Fibroblast of pulmonary artery (primary cell): Measurements from ENCODE around the gene NCR3LG1.

Experiments used
- DNase-seq: peaks from one replicate; pipeline ENCODE4 v3.0.0-alpha.2; 2010; ENCODE audit warnings: low read depth
- H3K4me3 ChIP-seq: replicated peaks from 2 replicates; pipeline ENCODE4 v1.5.1; 2011; ENCODE audit warnings: low read depth, mild to moderate bottlenecking, control low read depth, low read length, moderate library complexity
- TF ChIP-seq, protein P1 (sequence below): IDR thresholded peaks from 2 replicates; pipeline ENCODE4 v1.5.1; 2011; ENCODE audit warnings: mild to moderate bottlenecking, control low read depth, low read length, inconsistent platforms; ENCODE audit errors: missing control alignments

NCR3LG1 gene, protein sequence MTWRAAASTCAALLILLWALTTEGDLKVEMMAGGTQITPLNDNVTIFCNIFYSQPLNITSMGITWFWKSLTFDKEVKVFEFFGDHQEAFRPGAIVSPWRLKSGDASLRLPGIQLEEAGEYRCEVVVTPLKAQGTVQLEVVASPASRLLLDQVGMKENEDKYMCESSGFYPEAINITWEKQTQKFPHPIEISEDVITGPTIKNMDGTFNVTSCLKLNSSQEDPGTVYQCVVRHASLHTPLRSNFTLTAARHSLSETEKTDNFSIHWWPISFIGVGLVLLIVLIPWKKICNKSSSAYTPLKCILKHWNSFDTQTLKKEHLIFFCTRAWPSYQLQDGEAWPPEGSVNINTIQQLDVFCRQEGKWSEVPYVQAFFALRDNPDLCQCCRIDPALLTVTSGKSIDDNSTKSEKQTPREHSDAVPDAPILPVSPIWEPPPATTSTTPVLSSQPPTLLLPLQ

DNA sequence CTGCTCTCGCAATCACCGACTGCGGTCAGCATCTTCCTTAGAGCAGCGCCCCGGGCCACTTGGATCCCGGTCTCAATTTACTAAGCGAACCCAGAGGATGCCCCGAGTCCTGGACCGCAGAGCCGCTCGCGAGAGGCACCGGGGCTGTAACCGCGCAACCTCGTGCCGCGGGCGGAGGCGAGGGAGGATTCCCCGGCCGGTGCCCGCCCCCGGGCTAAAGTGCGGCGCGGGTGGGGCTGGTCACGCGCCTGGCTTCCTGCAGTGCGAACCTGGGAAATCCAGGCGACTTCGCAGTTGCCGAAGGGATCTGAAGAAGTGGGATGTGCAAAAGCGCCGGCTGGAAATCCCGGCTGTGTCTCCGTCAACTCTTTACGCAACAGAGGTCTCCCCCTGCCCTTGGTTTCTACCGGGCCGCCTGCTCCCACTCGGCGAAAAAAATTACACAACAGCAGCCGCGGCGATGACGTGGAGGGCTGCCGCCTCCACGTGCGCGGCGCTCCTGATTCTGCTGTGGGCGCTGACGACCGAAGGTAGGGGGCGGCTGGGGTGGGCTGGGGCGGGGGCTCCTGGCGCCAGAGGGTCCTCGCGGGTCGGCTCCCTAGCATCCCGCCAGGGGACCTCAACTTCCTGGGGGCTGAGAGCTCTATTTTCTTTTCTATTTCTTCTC is at the start of gene NCR3LG1:
Gene NCR3LG1, plus strand, starts transcription at position 291 of the 667 bp plus-strand sequence. Its CDS starts 170 bp downstream, at position 461.
- peak within 1 kb of the TSS; percentile 71 for H3K4me3 ChIP-seq

DNA sequence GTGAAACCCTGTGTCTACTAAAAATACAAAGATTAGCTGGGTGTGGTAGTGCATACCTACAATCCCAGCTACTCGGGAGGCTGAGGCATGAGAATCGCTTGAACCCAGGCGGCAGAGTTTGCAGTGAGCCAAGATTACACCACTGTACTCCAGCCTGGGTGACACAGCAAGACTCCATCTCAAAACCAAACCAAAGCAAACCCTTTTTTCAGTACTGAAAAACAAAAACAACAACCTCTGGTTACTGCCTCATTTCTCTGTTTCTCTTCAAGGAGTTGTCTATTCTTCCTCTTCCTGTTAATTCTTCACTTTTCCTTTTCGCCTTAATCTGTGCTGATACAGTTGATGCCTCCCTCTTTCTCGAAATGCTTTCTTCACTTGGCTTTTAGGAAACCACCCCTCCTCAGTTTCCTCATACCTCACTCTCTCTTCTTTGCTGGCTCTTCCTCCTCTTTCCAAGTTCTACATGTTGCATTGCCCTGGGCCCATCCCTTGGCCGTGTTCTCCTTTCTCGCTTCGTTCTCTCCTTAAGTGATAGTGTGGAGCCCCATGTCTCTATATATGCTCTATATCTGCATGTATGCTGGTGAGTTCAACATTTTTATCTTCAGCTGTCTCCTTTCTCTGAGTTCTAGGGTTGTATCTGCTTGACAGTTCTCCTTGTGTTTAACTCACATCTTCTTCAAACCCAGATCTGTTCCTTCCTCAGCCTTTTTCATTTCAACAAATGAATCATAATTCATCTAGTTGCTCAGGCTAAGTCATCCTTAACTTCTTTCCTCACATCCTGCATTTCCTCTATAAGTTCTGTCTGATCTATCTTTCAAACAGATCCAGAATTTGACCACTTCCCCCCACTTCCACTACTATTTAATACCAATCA is 38.0 kb upstream of the NCR3LG1 start:
- DNase-seq, result no peak
- TF ChIP-seq, protein P1, sequence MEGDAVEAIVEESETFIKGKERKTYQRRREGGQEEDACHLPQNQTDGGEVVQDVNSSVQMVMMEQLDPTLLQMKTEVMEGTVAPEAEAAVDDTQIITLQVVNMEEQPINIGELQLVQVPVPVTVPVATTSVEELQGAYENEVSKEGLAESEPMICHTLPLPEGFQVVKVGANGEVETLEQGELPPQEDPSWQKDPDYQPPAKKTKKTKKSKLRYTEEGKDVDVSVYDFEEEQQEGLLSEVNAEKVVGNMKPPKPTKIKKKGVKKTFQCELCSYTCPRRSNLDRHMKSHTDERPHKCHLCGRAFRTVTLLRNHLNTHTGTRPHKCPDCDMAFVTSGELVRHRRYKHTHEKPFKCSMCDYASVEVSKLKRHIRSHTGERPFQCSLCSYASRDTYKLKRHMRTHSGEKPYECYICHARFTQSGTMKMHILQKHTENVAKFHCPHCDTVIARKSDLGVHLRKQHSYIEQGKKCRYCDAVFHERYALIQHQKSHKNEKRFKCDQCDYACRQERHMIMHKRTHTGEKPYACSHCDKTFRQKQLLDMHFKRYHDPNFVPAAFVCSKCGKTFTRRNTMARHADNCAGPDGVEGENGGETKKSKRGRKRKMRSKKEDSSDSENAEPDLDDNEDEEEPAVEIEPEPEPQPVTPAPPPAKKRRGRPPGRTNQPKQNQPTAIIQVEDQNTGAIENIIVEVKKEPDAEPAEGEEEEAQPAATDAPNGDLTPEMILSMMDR, result no peak
- H3K4me3 ChIP-seq, result no peak overlapping the region

More for the DNA sequence above, at the start of gene NCR3LG1:
- DNase-seq, result peak; percentile 84
- TF ChIP-seq, protein P1, result no peak

DNA sequence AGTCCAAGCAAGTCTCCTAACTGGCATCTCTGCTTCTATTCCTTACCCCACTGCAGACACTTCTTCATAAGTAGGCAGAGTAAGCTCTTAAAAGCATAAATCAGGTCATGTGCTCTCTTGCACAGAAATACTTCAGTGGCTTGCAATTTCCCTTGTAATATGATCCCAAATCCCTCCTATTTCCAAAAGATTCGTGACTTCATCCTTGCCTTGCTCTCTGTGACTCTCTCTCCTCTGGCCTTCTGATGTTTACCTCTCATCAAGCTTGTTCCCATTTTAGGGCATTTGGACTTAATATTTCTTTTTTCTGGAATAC is 37.4 kb upstream of the NCR3LG1 start:
- TF ChIP-seq, protein P1, result no peak
- peak; percentile 88 for DNase-seq

DNA sequence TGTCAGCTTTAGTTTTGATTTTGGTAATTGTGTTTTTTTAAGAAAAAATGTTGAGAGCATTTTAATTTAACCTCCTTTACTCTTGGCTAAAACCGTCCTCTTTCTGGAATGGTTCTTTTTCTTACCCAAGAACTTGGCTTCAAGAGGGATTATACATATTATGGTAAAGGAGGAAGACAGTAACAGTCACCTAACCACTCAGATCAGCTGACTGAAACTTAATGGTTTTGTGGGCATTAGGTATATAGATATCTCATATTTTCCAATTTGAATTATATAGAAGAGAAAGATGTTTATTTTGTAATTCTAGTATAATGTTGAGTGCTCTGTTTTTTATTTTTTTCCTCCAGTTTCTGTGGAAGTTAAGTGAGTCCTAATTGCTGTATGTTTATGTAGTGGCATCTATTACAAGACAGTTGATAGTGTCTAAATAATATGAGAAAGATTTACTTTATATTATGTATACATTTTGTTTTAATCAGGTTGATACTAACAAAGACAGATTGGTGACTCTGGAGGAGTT is 36.6 kb upstream of the NCR3LG1 start:
- DNase-seq, result no peak
- TF ChIP-seq, protein P1, result no peak
- no peak overlapping the region for H3K4me3 ChIP-seq

More for the DNA sequence above, 37.4 kb upstream of the NCR3LG1 start:
- H3K4me3 ChIP-seq, result no peak overlapping the region

DNA sequence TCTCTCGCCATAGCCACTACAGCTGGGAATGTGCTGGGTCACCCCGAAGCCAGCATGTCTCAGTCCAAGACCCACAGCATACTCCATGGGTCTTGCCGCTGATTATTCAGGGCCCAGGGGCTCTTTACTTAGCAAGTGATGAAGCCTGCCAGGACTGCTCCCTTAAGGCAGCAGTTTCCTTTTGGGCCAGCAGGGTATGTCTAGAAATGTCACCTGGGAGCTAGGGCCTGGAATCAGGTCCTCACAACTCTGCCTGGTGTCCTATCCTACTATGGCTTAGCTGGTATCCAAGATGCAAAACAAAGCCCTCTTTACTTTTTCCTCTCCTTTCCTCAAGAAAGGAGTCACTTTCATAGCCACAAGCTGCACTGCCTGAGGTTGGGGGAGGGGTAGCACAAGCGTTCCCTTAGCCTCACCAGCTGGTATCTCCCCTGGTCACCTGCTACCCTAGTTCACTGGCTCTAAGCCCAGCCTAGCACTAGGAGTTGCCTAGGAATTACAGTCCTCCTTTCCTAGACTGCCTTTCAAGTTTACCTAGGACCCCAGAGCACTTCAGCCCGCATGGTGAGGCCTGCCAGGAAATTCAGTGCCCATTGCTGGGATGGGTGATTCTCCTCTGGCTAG is 22.6 kb upstream of the NCR3LG1 start:
- no peak for DNase-seq
- TF ChIP-seq, protein P1, result no peak
- no peak overlapping the region for H3K4me3 ChIP-seq

DNA sequence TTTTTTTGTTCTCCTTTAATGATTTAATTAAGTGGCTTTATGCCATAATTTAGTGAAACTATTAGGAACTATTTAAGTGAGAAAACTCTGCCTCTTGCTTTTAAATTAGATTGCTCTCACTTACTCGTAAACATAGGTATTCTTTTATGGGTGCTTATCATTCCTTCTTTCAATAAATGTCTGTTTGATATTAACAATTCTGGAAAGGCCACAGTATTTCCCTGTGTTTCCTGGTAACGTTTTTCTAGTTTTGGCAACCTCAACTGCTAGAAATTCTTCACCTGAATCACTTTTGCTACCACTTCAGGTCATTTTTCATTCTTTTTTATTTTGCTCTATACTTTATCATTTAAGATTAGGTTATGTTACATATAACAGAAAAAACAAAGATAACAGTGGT is 19.9 kb upstream of the NCR3LG1 start:
- TF ChIP-seq, protein P1, result no peak
- H3K4me3 ChIP-seq, result no peak overlapping the region
- DNase-seq, result no peak
